GM21526 (cell line): ENCODE measurements around the gene PIK3AP1.

Experiments used
- ATAC-seq: cut with Tn5 transposase; IDR thresholded peaks from one replicate; pipeline ENCODE4 v1.9.1; 2021; ENCODE audit warnings: moderate library complexity; ENCODE audit not compliant: unreplicated experiment, low FRiP score

Gene PIK3AP1

DNA sequence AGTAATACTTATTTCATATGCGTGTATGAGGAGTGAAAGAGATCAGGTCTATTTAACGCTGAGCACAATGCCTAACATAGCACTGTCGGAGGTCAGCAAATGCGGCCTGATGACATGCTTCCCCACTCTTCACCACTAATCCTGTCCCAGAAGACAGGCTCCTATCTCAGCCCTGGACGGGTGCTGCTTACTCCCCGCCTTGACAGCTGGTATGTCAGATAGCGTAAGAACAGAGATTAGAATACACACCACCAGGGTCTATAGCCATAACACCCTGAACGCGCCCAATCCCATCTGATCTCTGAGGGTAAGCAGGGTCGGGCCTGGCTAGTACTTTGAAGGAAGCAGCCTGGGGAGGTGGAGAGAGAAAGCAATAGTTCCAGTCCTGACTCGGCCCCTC lies 101.2 kb downstream of the PIK3AP1 start:
- ATAC-seq, result no peak

- no peak for ATAC-seq
Observed at GRCh38 chr10:96618653-96619052, 101.7 kb downstream of the PIK3AP1 start.

DNA sequence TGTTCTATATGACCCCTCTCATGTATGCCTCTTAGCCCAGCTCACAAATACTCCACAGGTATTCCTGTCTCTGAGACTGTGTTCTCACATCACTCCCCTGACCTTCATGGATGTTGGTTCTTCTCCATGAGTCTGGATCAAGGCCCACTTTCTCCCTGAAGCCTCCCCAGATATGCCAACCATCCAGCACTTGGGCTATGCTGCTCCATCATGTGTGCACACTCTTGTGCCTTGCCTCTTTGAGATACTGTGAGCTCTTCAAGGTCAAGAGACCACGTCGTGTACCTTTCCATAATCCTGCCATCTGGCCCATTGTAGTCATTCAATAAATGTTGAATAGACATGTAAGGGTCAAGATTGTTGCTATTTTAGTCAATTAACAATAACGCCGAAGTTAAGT lies 103.4 kb downstream of the PIK3AP1 start:
- no peak for ATAC-seq

- ATAC-seq, result no peak
Observed at GRCh38 chr10:96614515-96614914, 105.8 kb downstream of the PIK3AP1 start.

GRCh38 chr10:96613576-96613975 lies 106.7 kb downstream of the PIK3AP1 start:
- no peak for ATAC-seq

DNA sequence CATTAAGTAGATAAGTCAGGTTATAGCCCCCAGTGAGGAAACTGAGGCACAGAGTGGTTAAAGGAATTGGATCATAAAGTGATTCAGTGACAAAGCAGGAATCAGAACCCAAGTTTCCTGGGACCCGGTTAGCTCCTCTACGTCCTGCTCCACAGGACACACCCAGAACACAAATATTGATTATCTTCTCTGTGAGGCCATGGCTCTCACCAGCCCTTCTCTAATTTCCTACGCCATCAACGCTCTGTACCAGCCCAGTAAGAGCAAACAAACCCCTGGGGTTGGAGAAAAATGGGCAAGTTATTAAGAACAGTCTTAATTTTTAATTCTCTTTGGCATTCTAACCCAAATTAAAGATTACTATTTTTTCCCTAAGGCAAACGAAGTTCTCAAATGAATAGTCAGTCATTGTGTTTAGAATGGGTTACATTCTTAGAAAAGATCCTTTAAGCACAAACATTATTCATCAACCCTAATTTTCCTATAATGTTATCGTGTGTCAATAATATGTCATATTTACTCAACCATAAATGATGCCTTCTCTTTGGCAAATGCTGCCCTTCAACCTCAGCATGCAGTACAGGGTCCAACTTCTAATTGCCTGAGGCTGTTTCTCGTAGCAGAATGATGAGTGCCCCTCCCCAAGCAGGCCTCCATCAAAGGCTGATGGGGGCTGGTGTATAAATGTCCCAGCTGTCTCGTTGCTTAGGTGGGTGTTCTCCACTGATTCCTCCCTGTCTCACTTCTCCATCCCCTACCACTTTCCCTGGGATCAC lies 108.1 kb downstream of the PIK3AP1 start:
- no peak for ATAC-seq

DNA sequence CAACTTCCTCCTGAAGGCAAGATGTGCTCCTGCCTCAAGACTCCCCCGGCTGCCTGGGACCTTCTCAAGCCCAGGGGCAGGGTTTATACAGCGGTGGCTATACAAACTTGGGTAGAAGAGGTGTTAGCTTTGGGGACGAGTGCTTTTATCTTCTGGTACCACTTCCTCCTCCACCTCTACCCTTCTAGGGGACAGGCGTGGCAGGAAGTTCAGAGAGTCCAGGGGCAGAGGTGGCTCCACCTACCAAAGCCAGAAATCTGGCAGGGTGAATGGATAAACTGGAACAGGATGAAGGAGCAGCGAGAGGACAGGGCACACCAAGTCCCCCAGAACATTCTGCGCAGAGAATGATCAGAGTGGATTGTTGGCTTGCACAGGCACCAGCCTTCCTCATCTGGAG lies 109.5 kb downstream of the PIK3AP1 start:
- ATAC-seq, result no peak

DNA sequence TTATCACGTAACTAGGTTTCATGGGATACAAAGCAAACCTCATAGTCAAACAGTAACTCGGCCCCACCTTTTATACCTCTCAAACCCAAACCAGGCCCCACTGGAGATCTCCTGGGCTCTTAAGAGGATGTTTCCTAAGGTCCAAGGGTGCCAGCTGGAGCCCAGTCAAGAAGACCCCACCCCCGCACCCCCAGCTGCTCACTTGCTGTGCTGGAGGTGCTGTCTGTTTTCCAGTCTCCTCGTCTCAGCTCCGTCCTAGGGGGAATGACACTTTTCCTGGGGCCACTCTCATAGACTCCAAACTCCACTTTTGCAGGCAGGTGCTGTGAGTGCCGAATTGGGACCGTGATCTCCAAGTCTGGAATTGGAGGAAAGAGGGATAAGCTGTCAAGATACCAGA lies 110.8 kb downstream of the PIK3AP1 start:
- ATAC-seq, result no peak

DNA sequence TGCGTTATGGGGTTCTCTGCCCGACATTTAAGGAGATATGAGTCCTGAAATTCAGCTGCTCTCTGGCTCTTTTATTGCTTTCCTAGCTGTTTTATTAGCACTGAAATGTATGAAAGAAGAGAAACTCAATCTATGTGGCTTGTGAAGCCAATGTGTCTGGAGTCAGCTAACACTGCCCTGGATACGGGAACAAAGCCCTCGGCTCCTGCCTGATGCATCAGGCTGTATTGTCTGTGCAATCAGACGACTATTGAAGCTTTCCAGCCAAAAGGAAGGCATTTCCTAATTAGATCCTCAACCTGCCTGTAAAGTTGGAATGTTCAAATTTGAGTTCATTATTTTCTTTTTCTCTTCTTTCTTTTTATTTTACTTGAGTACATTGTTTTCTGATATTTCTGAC lies 111.5 kb downstream of the PIK3AP1 start:
- ATAC-seq, result no peak

DNA sequence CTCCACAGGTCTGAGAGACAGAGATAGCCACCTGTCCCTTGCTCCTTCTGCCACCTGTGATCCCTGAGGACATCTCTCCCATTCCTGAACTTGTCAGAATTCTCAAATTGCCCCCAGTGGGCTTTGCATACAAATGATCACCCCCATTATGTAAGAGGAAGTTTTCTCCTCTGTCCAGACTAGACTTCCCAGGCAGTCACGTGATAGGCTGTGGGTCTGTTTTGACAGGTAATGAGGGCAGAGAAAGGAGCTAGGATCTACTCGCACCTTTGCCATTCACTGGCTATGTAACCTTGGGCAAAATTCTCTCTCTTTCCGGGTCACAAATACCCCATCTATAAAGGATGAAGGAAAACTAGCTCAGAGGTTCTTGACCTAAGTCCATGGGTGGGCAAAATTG lies 112.1 kb downstream of the PIK3AP1 start:
- ATAC-seq, result no peak

GRCh38 chr10:96606946-96607345 lies 113.4 kb downstream of the PIK3AP1 start:
- no peak for ATAC-seq

DNA sequence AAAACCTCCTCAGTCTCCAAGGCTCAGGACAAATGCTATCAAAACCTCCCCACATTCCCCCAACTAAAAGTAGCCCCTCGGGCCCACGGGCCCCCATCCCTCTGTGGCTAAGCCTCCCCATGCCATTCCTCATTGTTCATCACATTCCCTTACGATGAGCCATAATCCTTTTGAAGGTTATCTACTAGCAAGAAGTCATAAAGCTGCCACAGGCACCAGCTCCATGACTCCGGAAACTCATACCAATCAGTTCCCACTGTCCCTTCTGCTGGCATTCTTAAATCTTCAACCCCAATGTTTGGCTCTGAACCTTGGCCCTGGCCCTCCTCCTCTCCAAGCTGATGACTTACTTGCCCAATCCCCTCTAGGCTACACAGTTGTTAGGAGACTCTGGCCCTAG lies 114.1 kb downstream of the PIK3AP1 start:
- ATAC-seq, result no peak

- ATAC-seq, result no peak
Observed at GRCh38 chr10:96600337-96600736, 120.0 kb downstream of the PIK3AP1 start.

- no peak for ATAC-seq
Observed at GRCh38 chr10:96598846-96599245, 121.5 kb downstream of the PIK3AP1 start.

GRCh38 chr10:96596422-96597407 lies 123.6 kb downstream of the PIK3AP1 start:
- ATAC-seq, result no peak

GRCh38 chr10:96595741-96596140 lies 124.6 kb downstream of the PIK3AP1 start:
- no peak for ATAC-seq

- no peak for ATAC-seq
Observed at GRCh38 chr10:96591946-96592345, 128.4 kb downstream of the PIK3AP1 start.

GRCh38 chr10:96588616-96589419 lies 131.5 kb downstream of the PIK3AP1 start:
- ATAC-seq, result no peak

- no peak for ATAC-seq
Observed at GRCh38 chr10:96588060-96588554, 132.2 kb downstream of the PIK3AP1 start.

GRCh38 chr10:96587264-96588059 lies 132.9 kb downstream of the PIK3AP1 start:
- ATAC-seq, result peak; percentile 4
